ENCODE results near the gene ALG2.

ALG2 gene

DNA sequence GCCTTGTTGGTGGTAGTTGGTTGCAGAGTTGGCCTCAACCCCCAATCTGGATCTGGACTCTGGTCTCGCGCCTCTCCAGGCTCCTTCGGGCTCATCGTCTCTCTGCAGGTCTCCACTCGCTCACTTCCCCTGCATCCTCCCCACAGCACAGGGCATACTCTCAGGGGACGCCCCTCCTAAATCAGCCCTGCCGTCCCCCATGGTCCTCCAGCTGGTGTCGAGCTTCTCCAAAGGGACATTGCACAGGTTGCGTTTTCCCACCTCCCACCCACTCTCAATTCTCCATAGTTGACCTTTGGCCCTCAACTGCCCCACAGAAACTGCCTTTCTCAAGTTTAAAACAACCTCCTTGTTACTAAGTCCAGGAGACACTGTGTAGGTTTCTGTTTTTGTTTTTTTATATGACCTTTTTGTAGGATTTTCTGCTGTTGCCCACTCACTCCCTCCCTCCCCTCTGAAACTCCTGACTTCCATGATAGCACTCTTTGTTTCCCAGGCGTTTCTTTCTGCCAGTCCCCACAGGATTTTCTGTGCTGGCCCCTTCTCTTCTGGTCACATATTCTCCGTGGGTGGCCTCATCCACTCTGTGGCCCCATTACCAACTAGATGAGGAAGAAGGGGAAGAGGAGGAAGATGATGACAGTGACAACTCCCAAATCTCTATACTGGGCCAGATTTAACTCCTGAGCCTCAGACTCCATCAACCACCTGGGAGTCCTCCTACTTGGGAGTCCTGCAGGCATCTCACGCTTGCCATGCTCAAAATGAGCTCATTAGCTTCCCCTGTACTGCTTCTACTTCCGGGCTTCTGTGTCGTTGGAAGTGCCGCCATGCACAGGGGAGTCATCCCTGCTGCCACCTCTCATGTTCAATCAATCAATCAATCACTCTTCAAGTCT lies 50.3 kb downstream of the ALG2 start:
- DNase-seq = no peak

DNA sequence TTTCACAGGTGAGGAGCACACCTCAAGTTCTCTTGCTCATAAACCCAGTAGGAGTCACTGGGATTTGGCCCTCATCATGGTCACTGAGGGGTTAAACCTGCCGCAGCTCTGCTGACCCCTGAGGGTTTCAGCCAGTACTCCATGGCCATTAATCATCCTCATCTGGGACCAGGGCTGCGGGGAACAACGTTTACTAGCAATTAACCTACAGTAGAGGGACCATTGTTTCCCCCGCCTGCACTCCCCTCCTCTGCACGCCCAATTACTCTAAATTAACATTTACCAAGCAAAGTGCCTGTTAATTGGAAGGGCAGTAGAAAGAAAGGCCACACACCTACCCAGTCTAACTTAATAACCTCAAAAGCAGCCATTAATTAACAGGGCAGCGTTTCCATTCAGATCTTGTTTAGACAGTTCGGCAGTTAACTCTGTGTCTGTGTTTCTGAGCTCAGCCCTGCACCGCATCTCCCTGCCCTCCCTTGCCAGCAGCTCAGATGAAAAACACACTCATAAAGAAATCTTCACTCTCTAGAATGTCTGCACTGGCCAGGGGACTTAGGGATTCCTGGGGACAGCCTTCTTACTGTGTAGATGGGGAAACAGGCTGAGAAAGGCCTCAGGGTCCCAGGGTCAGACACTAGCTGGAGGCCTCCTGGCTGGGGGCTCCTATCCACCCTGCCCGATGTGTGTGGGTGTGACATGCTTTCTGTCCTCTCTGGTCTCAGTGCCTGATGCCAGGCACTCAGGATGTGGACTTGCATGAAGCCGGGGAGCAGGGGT lies 51.6 kb downstream of the ALG2 start:
- DNase-seq = no peak

DNA sequence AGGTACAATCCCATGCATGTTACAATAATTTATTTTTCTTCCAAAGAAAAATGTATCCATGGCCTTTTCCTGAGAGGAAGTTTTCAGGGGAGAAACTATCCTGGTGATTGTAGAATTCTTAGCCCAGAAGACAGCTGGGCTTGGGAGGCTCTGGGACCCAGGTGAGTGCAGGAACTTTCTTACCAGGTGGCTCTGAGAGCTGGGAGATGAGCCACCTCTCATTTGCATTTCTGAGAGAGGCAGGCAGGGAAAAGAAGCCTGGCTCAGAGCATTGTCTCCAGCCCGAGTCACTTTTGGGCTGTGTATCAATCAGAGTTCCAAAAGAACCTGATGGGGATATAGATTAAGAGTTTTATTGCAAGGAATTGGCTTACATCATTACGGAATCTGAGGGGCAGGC lies 52.7 kb downstream of the ALG2 start:
- no peak for DNase-seq

DNA sequence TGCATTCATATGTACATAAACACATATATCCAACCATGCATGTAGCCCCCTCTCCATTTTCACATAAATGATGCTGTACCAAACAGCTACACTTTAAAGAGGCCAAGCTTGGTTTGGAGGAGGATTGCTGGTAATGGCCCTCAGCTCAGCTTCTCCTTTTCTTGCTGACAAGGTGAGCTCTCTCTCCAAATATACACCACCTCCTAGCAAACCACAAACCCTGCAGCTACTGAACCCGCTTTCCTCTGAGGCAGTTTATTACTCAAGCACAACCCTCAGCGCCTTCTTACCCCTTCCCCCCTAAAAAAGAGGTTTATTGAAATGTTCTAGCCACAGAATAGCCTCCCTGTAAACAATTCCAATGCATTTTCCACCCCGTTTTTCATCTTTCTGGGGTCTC lies 54.0 kb downstream of the ALG2 start:
- DNase-seq = no peak

DNA sequence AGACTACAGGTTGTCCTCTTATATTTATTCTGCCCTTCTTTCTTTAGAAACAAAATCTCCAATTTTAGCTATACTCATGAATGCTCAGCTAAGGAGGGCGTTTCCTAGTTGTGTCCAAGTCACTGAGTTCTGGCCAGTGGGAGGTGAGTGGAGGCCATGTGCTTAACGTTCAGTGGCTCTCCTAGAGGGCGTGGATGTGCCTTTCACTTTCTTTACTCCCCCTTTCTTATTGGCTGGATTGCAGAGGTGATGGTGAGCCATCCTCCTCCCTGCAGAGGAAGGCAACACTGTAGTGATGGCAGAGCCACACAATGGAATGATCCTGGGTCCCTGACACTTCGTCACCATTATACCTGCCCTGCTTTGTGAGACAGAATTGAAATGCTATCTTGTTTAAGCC lies 54.6 kb downstream of the ALG2 start:
- no peak for DNase-seq
